HG03575 (cell line): Measurements from ENCODE around the gene TRPM3.

ENCODE experiments used
- ATAC-seq: cut with Tn5 transposase; IDR thresholded peaks from one replicate; pipeline ENCODE4 v1.9.1; 2021; ENCODE audit not compliant: unreplicated experiment, insufficient number of reproducible peaks, low FRiP score; ENCODE audit errors: extremely low read depth

TRPM3 gene

GRCh38 chr9:70587201-70587600, 534.2 kb downstream of the TRPM3 start:
- no peak for ATAC-seq

DNA sequence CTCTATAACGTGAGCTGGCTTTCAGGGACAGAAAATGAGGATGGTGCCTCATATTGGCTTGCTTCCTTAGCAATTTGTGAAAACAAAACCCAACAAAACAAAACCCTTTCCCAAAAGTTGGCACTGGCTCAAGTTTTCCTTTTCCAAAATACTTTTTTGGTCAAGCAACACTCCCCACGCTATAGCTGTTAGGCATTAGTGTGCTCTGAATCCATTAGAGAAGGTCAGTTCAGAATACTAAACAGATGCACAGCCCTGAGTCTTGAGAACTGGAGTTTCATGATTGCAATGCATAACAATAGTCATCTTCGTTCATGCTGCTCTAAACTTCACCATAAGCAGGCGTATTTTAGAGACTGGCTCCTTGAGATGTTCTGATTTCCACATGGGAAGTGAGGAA, 534.9 kb downstream of the TRPM3 start:
- no peak for ATAC-seq

DNA sequence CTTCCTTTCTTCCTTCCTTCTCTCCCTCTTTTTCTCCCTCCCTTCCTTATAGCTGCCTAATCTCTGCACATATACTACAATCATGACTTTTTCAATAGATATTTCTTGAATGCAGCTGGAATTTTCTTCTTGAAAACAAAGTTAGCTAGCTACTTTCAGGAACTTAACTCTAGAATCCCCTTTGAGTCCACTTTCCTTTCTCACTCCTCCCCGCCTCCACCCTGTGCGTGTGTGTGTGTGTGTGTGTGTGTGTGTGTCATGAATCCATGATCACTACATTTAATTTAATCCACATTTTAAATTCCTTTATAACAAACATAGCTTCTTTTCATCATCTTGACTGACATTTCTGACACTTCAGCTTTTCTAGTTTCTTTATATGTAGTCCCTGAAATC, 539.5 kb downstream of the TRPM3 start:
- ATAC-seq: no peak

DNA sequence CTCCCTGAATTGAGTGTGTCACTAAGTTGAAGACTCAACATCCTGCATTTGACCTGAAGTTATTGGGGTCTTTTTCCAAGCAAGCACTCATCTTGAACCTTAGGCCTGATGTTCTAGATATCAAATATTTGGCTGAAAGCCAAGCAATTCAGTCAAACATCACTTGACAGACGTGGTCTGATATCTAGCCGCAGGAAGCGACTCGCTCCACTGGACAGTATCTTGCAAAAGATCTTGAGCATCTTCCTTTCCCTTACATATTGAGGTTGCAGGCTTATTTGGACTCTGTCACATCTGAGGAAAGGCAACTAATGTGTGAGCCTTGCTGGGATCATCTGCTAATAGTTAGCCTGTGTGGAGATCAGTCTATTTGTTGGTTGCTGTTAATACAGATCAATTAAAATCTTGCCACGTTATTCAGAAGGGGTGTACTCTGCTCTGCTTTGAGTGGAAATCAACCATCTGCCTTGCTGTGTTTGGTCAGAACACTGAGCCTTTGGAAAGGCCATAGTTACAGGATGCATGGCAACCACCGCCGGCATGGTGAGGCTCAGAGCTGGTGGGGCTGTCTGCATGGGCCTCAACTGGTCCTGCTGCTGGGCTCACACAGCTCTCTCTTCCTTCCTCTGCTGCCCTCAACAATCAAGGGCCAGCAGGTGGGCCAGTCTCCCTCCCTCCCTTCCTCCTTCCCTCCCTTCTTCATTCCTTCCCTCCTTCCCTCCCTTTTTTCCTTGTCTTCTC, 540.0 kb downstream of the TRPM3 start:
- no peak for ATAC-seq

GRCh38 chr9:70580606-70581195, 540.7 kb downstream of the TRPM3 start:
- no peak for ATAC-seq

DNA sequence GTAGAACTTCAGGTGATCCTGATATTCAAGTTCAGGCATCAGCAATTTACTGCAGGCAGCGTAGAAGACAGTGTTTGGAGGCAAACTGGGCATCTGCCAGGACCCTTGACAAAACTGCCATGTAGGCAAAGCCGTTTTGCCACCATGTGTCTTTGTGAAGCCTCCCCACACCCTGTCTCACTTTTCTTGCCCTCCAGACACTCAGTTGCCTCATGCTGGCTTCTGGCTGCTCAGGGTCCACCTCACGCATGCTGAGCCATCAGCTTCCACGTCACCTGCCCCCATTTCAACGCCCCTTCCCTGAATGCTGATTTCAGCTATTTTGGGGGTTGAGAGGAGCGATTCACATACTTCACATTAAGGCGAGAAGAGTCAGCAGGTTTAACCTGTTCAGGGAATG, 541.7 kb downstream of the TRPM3 start:
- ATAC-seq: no peak

GRCh38 chr9:70578720-70579119, 542.7 kb downstream of the TRPM3 start:
- ATAC-seq: no peak

DNA sequence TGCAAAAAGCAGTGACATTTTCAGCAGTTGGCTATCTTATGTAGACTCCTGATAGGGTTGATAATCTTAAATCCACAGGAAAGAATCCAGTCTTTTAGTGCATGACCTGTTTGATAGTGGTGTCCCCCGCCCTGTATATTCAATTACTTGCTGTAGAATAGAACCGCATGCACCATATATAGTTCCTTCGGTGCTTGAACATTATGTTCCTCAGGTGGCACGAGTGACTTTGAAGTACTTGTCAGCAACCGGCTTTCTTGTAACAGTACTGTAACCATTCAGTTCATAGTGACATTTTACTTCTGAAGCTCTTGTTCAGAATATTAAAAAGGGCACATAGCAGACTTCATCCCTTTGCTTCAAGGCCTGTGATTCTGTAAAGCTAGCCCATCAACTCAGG, 543.8 kb downstream of the TRPM3 start:
- ATAC-seq: no peak

DNA sequence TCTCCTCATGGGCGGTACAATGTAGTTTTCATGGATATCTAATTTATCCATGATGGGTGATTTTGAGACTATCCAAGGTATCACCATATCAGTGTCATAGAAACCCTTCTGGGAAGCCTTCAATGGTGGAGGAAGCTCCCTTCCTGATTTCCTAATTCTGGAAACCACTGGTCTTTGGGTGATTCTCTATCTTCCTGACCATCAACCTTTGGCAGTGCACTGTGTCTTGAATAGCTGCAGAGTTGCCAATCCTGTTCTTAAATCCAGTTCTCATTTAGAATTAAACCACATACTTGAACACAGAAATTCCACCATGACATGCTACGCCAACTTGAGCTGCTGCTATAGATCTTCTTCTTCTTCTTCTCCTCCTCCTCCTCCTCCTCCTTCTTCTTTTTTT, 545.3 kb downstream of the TRPM3 start:
- ATAC-seq: no peak

GRCh38 chr9:70574151-70574837, 547.1 kb downstream of the TRPM3 start:
- no peak for ATAC-seq

DNA sequence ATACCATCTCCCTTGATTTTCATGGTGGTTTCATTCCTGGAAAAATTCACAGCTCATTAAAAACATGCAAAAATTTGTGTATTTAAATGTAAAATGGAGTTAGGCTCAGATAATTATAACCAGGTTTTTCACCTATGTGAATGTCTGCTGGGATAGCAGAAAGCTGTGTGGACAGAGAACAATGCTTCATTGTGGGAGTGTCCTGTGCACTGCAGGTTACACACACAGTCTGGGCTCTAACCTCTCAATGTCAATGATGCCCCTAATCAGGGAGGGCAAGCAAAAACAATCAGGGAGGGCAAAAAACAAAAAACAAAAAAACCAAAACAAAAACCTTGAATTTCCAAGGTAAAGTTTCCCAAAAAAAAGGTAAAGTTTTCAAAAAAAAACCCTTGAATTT, 548.1 kb downstream of the TRPM3 start:
- ATAC-seq: no peak

GRCh38 chr9:70571258-70571657, 550.2 kb downstream of the TRPM3 start:
- ATAC-seq: no peak

DNA sequence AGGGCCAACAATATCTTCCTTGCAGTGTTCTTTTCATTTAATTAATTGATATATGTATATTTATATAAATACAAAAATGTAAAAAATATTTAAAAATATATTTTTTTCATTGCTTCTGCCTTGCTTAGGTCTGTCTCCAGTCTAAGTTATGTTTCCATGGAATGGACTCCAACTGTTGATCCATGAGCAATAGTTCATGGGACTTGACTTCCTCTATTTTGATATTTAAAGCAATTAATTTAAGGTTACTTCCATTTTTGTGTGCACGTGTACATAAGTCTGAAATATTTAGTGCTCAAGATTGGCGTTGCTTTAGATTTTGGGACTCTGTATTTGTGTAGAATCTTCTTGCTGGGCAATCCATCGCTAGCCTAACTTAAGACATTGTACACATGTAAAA, 551.6 kb downstream of the TRPM3 start:
- no peak for ATAC-seq

DNA sequence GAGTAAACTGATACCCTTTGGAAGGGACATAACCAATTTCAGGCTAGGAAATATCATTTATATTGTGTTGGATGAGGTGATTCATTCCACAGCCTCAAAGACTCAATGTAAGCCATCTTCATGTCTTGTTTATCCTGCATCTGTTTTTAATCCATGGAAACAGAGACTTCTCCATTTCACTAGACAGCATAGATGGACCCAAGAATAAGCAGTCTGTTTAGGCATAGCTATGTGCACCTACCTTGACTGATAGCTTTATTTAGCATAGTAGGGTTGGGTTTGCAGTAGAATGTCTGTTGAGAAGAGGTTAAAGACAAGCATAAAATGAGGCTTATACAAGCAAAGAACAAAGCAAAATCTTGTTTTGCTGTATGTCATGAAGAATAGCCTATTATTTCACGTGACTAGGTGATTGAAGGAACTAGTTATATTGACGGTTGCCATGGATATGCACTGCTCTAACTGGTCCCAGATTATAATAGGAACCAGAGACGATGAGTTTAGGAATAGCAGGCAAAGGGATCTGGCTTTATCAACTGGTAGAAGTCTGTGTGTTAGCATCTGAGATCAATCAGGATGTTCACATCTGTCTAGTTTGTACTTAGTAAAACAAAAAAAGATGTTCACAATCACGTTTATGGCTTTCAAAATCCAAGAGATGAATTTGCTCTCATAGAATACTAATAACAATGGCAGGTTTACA, 552.2 kb downstream of the TRPM3 start:
- ATAC-seq: no peak

DNA sequence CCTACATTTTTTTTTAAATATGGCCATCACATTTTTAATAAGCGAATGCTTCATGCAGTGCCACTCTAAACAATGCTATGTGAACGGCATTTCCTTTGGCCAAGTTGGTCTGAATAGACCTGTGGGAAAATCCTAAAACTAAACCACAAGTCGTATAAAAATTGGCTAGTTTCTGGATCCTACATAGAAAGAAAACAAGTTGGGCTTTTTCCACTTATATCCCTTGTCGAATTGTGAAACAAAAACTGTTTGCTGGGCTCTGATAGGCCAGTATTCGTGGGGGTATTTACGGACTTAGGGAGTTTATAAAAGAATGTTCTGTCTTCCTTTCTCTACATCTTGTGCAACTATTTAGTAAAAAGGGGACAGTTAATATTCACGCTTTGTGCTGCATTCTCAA, 553.9 kb downstream of the TRPM3 start:
- no peak for ATAC-seq

GRCh38 chr9:70566751-70567150, 554.7 kb downstream of the TRPM3 start:
- ATAC-seq: no peak

GRCh38 chr9:70566066-70566465, 555.4 kb downstream of the TRPM3 start:
- ATAC-seq: no peak

GRCh38 chr9:70564468-70565335, 556.7 kb downstream of the TRPM3 start:
- no peak for ATAC-seq
